ENCODE data around the gene KRTAP2-4.

DNA sequence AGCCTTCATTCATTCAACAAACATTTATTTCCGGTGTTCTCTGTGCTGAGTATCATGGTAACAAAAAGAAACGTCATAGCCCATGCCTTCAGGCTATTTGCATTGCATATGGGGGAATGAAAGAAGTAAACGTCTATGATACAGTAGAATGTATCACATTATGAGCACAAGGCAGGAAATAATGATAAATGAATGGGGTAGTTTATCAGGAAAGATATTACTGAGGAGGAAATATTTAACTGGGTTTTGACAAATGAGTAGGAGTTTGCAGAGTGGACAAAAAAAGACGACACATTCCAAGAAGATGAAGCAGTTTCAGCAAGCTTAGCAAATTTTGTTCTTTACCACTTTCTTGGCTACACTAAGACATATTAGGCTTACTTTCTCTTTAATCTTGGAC, 16.9 kb upstream of the KRTAP2-4 start:
- TF ChIP-seq RFX5 (IDR thresholded peaks at IDR 0.05; ENCODE audit: low read depth, low read length) = no peak
- no peak for TF ChIP-seq RCOR1 (IDR thresholded peaks at IDR 0.05; ENCODE audit: insufficient replicate concordance, low read length)
- TF ChIP-seq, protein P1, sequence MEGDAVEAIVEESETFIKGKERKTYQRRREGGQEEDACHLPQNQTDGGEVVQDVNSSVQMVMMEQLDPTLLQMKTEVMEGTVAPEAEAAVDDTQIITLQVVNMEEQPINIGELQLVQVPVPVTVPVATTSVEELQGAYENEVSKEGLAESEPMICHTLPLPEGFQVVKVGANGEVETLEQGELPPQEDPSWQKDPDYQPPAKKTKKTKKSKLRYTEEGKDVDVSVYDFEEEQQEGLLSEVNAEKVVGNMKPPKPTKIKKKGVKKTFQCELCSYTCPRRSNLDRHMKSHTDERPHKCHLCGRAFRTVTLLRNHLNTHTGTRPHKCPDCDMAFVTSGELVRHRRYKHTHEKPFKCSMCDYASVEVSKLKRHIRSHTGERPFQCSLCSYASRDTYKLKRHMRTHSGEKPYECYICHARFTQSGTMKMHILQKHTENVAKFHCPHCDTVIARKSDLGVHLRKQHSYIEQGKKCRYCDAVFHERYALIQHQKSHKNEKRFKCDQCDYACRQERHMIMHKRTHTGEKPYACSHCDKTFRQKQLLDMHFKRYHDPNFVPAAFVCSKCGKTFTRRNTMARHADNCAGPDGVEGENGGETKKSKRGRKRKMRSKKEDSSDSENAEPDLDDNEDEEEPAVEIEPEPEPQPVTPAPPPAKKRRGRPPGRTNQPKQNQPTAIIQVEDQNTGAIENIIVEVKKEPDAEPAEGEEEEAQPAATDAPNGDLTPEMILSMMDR (conservative IDR thresholded peaks at IDR 0.05; ENCODE audit: low read depth, low read length) = no peak
- no peak for TF ChIP-seq CHD1 (IDR thresholded peaks at IDR 0.05; ENCODE audit: low read depth, low read length)
- no peak for TF ChIP-seq RAD21 (IDR thresholded peaks at IDR 0.05; ENCODE audit: low read length)
- TF ChIP-seq POLR2A (IDR thresholded peaks at IDR 0.05; ENCODE audit: low read depth, low read length) = no peak
- no peak for TF ChIP-seq CEBPB (IDR thresholded peaks at IDR 0.05; ENCODE audit: low read depth, low read length)
- TF ChIP-seq, protein P2, sequence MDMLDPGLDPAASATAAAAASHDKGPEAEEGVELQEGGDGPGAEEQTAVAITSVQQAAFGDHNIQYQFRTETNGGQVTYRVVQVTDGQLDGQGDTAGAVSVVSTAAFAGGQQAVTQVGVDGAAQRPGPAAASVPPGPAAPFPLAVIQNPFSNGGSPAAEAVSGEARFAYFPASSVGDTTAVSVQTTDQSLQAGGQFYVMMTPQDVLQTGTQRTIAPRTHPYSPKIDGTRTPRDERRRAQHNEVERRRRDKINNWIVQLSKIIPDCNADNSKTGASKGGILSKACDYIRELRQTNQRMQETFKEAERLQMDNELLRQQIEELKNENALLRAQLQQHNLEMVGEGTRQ (IDR thresholded peaks at IDR 0.05; ENCODE audit: low read depth, low read length) = no peak
- no peak for TF ChIP-seq MAZ (IDR thresholded peaks at IDR 0.05; ENCODE audit: borderline replicate concordance, low read depth, low read length)
- TF ChIP-seq MXI1 (IDR thresholded peaks at IDR 0.05; ENCODE audit: borderline replicate concordance, low read depth, low read length) = no peak
- no peak for TF ChIP-seq ELK1 (IDR thresholded peaks at IDR 0.05; ENCODE audit: borderline replicate concordance, low read depth, low read length)
- no peak for TF ChIP-seq BHLHE40 (IDR thresholded peaks at IDR 0.05; ENCODE audit: low read depth, low read length)

Measured in IMR-90 (cell line).